ENCODE data around the gene MAPK1.

DNA sequence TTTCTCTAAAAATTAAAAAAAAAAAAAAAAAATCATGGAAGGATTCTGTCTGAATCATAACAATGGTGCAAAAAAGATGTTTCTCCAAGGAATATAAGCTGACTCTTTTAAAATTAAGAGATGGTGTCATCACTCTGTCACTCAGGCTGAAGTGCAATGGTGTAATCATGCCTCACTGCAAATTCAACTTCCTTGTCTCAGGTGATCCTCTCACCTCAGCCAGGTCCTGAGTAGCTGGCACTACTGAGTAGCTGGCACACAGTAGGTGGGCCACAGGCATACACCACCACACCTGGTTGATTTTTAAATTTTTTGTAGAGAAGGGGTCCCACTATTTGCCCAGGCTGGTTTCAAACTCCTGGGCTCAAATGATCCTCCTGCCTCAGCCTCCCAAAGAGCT, 77.1 kb downstream of the MAPK1 start:
- TF ChIP-seq, protein P1, sequence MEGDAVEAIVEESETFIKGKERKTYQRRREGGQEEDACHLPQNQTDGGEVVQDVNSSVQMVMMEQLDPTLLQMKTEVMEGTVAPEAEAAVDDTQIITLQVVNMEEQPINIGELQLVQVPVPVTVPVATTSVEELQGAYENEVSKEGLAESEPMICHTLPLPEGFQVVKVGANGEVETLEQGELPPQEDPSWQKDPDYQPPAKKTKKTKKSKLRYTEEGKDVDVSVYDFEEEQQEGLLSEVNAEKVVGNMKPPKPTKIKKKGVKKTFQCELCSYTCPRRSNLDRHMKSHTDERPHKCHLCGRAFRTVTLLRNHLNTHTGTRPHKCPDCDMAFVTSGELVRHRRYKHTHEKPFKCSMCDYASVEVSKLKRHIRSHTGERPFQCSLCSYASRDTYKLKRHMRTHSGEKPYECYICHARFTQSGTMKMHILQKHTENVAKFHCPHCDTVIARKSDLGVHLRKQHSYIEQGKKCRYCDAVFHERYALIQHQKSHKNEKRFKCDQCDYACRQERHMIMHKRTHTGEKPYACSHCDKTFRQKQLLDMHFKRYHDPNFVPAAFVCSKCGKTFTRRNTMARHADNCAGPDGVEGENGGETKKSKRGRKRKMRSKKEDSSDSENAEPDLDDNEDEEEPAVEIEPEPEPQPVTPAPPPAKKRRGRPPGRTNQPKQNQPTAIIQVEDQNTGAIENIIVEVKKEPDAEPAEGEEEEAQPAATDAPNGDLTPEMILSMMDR (IDR thresholded peaks at IDR 0.05; ENCODE audit: insufficient read depth, low read length, poor library complexity, severe bottlenecking) = no peak
- TF ChIP-seq EZH2phosphoT487 (conservative IDR thresholded peaks at IDR 0.05; ENCODE audit: low read length) = no peak
